Right atrium auricular region (tissue), 2 donors: Measurements from ENCODE around the gene CYP24A1. TPM values are rescaled to one million over a fixed set of nuclear protein-coding genes. Genes with fewer than 3 reads are reported as not detected.

Experiments used
- DNase-seq: peaks from one replicate; pipeline ENCODE4 v3.0.0-alpha.2; 2019; ENCODE audit warnings: low spot score
- H3K27ac ChIP-seq, 2 donors: fragments of 200-600 bp; sonication (generic); 1 replicate in 1 of 2; 2 replicates in 1 of 2; pipeline ENCODE4 v1.5.1; 2016 to 2019
- H3K27me3 ChIP-seq, 2 donors: fragments of 200-600 bp; sonication (generic); one replicate each; pipeline versions ENCODE4 v1.5.1 to v1.6.0; 2017 to 2019
- H3K36me3 ChIP-seq: fragments of 200-600 bp; sonication (generic); one replicate; pipeline ENCODE4 v1.5.1; 2016
- H3K4me1 ChIP-seq, 2 donors: fragments of 200-600 bp; sonication (generic); one replicate each; pipeline versions ENCODE4 v1.5.1 to v1.6.0; 2017 to 2019
- H3K4me3 ChIP-seq, 2 donors: fragments of 200-600 bp; sonication (generic); 1 replicate in 1 of 2; 2 replicates in 1 of 2; pipeline ENCODE4 v1.5.1; 2017 to 2019; ENCODE audit warnings: mild to moderate bottlenecking in 1 of 2, moderate library complexity in 1 of 2
- H3K9me3 ChIP-seq, 2 donors: fragments of 200-600 bp; sonication (generic); one replicate each; pipeline ENCODE4 v1.5.1; 2019
- total RNA-seq, 2 donors: library from RNA; depleted of rRNA; stranded (reverse); fragments of >200 nt; gene quantifications; one replicate each; pipeline ENCODE4 v1.1.0, GENCODE V29; 2016
- TF ChIP-seq, protein P1 (sequence below), 2 donors: fragments of 200-600 bp; sonication (generic); IDR thresholded peaks; one replicate each; pipeline ENCODE4 v1.5.1; 2019; ENCODE audit warnings: antibody characterized with exemption in 2 of 2

The CYP24A1 gene
- total RNA-seq, 2 donors from 2014 or later, result 0.24 TPM; not detected in 1

DNA sequence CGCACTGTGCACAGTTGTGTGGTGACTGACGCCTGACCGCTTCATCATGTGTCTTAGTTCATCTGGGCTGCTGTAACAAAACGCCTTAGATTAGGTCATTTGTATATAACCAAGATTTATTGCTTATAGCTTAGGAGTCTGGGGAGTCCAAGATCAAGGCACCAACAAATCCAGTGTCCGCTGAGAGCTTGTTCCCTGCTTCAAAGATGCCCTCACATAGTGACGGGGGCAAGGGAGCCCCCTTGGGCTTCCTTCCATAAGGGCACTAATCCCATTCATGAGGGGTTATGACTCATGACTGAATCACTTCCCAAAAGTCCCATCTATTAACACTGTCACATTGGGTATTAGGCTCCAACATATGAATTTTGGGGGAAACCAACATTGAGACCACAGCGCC lies 34.6 kb downstream of the CYP24A1 start:
- no peaks in the 10 kb centered on the region for H3K36me3 ChIP-seq
- no peak overlapping the region for H3K27ac ChIP-seq
- H3K4me3 ChIP-seq, result no peak overlapping the region
- DNase-seq, result no peak
- no peaks in the 10 kb centered on the region for H3K27me3 ChIP-seq
- TF ChIP-seq, protein P1, sequence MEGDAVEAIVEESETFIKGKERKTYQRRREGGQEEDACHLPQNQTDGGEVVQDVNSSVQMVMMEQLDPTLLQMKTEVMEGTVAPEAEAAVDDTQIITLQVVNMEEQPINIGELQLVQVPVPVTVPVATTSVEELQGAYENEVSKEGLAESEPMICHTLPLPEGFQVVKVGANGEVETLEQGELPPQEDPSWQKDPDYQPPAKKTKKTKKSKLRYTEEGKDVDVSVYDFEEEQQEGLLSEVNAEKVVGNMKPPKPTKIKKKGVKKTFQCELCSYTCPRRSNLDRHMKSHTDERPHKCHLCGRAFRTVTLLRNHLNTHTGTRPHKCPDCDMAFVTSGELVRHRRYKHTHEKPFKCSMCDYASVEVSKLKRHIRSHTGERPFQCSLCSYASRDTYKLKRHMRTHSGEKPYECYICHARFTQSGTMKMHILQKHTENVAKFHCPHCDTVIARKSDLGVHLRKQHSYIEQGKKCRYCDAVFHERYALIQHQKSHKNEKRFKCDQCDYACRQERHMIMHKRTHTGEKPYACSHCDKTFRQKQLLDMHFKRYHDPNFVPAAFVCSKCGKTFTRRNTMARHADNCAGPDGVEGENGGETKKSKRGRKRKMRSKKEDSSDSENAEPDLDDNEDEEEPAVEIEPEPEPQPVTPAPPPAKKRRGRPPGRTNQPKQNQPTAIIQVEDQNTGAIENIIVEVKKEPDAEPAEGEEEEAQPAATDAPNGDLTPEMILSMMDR (IDR thresholded peaks at IDR 0.05), result no peak
- no peaks in the 10 kb centered on the region for H3K4me1 ChIP-seq
- H3K9me3 ChIP-seq, result no peaks in the 10 kb centered on the region

DNA sequence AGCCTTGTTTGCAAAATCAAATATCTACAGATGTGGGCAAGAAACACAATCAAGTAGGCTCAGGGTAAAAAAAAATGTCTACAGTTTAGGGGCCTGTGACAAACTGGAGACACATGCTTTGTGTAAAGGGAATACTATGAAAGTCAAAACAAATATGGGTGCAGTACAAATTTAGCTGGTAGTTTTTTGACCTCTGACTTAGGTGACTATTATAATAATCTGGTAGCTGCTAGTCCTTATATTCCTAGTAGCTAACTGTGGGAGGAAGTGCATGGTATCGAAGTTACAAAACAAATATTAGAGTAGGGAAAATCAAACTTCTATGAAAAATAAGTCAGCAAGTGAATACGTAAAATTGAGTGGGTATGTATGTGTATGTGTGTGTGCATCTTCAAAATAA lies 35.4 kb downstream of the CYP24A1 start:
- Histone ChIP-seq H3K27ac (no peak overlapping the region), H3K36me3 (no peaks in the 10 kb centered on the region), H3K9me3 (no peaks in the 10 kb centered on the region), H3K4me1 (no peaks in the 10 kb centered on the region), H3K27me3 (no peaks in the 10 kb centered on the region), H3K4me3 (no peak overlapping the region)
- TF ChIP-seq, protein P1 (IDR thresholded peaks at IDR 0.05), result no peak
- no peak for DNase-seq

DNA sequence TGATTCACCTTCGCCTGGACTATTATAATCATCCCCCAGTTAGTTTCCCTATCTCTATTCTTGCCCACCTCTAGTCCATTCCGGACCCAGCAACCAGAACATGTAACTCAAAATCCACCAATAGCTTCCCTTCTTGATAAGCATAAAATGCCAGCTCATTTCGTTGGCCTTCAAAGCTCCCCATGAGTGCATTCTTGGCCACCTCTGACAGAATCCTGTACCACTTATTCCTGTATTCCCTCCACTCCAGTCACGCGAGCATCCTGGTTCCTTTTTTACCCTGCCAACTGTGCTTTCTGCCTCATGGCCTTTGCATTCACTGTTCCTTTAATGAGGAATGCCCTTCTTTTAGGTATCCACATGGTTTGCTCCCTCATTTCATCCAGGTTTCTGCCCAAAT lies 36.7 kb downstream of the CYP24A1 start:
- no peaks in the 10 kb centered on the region for H3K27me3 ChIP-seq
- H3K27ac ChIP-seq, result no peak overlapping the region
- no peaks in the 10 kb centered on the region for H3K36me3 ChIP-seq
- no peaks in the 10 kb centered on the region for H3K9me3 ChIP-seq
- no peaks in the 10 kb centered on the region for H3K4me1 ChIP-seq
- DNase-seq, result no peak
- TF ChIP-seq, protein P1 (IDR thresholded peaks at IDR 0.05), result no peak
- no peak overlapping the region for H3K4me3 ChIP-seq

DNA sequence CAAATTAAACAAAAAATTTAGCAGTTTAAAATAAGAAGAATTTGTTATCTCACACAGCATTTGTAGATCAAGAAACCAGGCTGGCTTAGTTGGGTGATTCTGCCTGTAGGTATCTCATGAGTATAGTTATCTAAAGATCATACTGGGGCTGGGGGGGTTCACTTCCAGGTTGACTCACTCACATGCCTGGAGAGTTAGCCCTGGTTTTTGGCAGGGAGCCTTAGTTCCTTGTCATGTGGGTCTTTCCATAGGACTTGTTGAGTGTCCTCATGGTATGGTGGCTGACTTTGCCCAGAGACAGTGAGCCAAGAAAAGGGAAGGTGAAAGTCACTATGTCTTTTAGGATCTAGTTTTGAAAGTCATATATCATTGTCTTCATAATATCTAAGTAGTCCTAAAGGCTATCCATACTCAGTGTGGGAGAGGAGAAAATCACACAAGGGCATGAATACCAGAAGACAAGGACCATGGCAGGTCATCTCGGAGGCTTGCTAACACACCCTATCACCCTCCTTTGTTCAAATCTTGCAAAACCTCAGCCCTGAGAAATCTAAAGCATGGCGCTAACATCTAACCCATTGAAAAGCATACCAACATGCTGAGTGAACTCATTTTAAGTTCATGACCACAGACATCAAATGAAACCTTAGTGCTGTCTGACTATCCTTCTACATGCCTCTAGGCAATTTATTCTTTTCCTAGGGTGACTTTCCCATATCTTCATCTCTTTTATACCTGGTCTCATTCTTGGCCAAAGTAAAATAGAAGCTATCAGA lies 39.2 kb downstream of the CYP24A1 start:
- Histone ChIP-seq H3K4me1 (no peaks in the 10 kb centered on the region), H3K4me3 (no peak overlapping the region), H3K36me3 (no peaks in the 10 kb centered on the region), H3K27me3 (no peaks in the 10 kb centered on the region), H3K27ac (no peak overlapping the region), H3K9me3 (no peaks in the 10 kb centered on the region)
- DNase-seq, result no peak
- TF ChIP-seq, protein P1 (IDR thresholded peaks at IDR 0.05), result no peak

DNA sequence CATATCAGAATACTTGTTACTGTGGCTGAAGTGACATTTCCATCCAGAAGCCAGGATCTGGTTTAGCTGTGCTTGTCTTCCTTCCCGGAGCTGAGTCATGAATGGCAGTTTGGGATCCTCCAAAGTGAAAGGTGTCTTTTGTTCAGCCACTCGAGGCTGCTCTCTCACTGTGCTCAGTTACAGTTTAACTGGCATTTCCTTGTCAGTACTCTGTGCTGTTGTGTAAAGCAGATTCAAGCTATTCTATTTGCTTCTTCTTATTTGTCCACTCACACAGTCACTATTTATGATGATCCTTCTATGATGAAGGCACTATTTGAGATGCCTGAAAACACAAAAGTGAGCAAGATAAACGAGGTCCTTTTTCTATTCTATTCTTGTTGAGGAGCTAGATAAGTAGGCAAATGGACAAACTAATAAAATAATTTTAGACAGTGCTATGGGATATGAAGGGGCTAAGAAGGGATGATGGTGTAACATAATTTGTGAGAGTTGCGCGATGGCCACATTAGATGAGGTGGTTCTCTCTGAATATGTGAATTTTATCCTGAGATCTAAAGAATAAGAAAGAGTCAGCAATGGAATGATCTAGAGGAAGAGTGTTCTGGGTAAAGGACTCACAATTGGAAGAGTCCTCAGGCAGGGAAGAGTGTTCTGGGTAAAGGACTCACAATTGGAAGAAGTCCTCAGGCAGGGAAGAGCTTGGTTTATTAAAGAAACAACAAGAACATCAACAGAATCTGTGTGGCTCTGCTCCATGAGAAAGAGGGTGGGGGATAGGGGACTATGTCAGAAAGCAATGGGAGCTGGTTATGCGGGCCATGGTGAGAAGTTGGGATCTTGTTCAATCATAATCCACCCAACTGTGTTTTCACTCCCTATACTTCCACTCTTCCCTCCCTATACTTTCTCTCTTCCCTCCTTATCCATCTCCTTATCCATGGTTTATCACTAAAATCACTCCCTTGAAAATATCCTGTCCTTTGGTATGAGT lies 40.1 kb downstream of the CYP24A1 start:
- Histone ChIP-seq H3K27ac (no peak overlapping the region), H3K9me3 (peaks cover 0 to 6% of the 10 kb centered on the region in 2 donors), H3K4me3 (no peak overlapping the region), H3K4me1 (no peaks in the 10 kb centered on the region), H3K36me3 (no peaks in the 10 kb centered on the region), H3K27me3 (no peaks in the 10 kb centered on the region)
- TF ChIP-seq, protein P1 (IDR thresholded peaks at IDR 0.05), result no peak
- no peak for DNase-seq
